Measurements from ENCODE around the gene FAM174B. TPM values are rescaled to one million over a fixed set of nuclear protein-coding genes. Genes with fewer than 3 reads are reported as not detected.

FAM174B gene
- total RNA-seq, 4 donors from 2014 or later, result 6.6 to 16.5 (median 9.7) TPM

- Histone ChIP-seq H3K4me1 (peaks cover 0 to 3% (median under 1%) of the 10 kb centered on the region in 4 donors), H3K27me3 (no peaks in the 10 kb centered on the region), H3K36me3 (no peaks in the 10 kb centered on the region), H3K4me3 (no peak overlapping the region), H3K9me3 (no peaks in the 10 kb centered on the region), H3K27ac (no peak overlapping the region)
- WGBS, 2 donors, result 92% methylated on average over 4 of the region's 4 CpGs
- TF ChIP-seq, protein P1, sequence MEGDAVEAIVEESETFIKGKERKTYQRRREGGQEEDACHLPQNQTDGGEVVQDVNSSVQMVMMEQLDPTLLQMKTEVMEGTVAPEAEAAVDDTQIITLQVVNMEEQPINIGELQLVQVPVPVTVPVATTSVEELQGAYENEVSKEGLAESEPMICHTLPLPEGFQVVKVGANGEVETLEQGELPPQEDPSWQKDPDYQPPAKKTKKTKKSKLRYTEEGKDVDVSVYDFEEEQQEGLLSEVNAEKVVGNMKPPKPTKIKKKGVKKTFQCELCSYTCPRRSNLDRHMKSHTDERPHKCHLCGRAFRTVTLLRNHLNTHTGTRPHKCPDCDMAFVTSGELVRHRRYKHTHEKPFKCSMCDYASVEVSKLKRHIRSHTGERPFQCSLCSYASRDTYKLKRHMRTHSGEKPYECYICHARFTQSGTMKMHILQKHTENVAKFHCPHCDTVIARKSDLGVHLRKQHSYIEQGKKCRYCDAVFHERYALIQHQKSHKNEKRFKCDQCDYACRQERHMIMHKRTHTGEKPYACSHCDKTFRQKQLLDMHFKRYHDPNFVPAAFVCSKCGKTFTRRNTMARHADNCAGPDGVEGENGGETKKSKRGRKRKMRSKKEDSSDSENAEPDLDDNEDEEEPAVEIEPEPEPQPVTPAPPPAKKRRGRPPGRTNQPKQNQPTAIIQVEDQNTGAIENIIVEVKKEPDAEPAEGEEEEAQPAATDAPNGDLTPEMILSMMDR (IDR thresholded peaks at IDR 0.05), result no peak
- no peak for TF ChIP-seq POLR2A (IDR thresholded peaks at IDR 0.05)
- no peak for TF ChIP-seq EP300 (IDR thresholded peaks at IDR 0.05)
- DNase-seq (ENCODE audit: low spot score in 2 of 2), result no peak
Measured at GRCh38 chr15:92675485-92675884, 19.9 kb upstream of the FAM174B start.

- WGBS, 2 donors, result 70 to 97% methylated on average over 6 of the region's 6 CpGs
- Histone ChIP-seq H3K27ac (no peak overlapping the region), H3K27me3 (no peaks in the 10 kb centered on the region), H3K4me3 (no peak overlapping the region), H3K4me1 (no peaks in the 10 kb centered on the region), H3K36me3 (no peaks in the 10 kb centered on the region), H3K9me3 (no peaks in the 10 kb centered on the region)
- TF ChIP-seq POLR2A (IDR thresholded peaks at IDR 0.05) (no peak), EP300 (IDR thresholded peaks at IDR 0.05) (no peak)
- TF ChIP-seq, protein P1 (IDR thresholded peaks at IDR 0.05), result no peak
- DNase-seq (ENCODE audit: low spot score in 2 of 2), result no peak
Measured at GRCh38 chr15:92674347-92674746, 18.8 kb upstream of the FAM174B start.

- H3K27me3 ChIP-seq, result no peaks in the 10 kb centered on the region
- no peak for DNase-seq (ENCODE audit: low spot score in 2 of 2)
- H3K4me1 ChIP-seq, result peaks cover 0 to 11% (median 3%) of the 10 kb centered on the region in 4 donors
- H3K4me3 ChIP-seq, result no peak overlapping the region
- no peak overlapping the region for H3K27ac ChIP-seq
- TF ChIP-seq, protein P1 (IDR thresholded peaks at IDR 0.05), result no peak
- TF ChIP-seq EP300 (IDR thresholded peaks at IDR 0.05) (no peak), POLR2A (IDR thresholded peaks at IDR 0.05) (no peak)
- 53 to 55% methylated on average over 6 of the region's 6 CpGs for WGBS, 2 donors
- no peaks in the 10 kb centered on the region for H3K36me3 ChIP-seq
- no peaks in the 10 kb centered on the region for H3K9me3 ChIP-seq
Measured at GRCh38 chr15:92672102-92672501, 16.5 kb upstream of the FAM174B start.

GRCh38 chr15:92671406-92671805, 15.8 kb upstream of the FAM174B start:
- H3K4me3 ChIP-seq, result no peak overlapping the region
- no peak for TF ChIP-seq POLR2A (IDR thresholded peaks at IDR 0.05)
- TF ChIP-seq, protein P1 (IDR thresholded peaks at IDR 0.05), result no peak
- no peak for TF ChIP-seq EP300 (IDR thresholded peaks at IDR 0.05)
- H3K4me1 ChIP-seq, result peaks cover 0 to 17% (median 7%) of the 10 kb centered on the region in 4 donors
- H3K27me3 ChIP-seq, result no peaks in the 10 kb centered on the region
- no peaks in the 10 kb centered on the region for H3K9me3 ChIP-seq
- DNase-seq (ENCODE audit: low spot score in 2 of 2), result no peak
- 90 to 92% methylated on average over 3 of the region's 3 CpGs for WGBS, 2 donors
- no peak overlapping the region for H3K27ac ChIP-seq
- H3K36me3 ChIP-seq, result no peaks in the 10 kb centered on the region

DNA sequence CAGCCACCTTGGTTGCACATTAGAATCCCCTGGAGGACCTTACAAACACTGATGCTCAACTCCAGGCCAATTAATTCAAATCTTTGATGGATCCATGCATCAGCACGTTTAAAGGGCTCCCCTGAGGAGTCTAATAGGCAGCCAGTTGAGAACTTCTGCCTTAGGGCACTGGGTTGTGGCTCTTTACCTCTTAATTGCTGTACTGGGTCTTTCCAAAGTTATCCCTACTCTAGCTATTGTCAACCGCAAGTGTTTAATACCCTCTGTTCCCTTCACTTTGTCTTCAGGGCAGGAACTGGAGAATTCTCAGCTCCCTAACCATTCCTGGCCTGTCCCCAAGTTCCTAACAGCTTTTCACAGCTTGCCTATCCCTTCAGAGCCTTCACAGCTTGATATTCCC, 15.0 kb upstream of the FAM174B start:
- TF ChIP-seq, protein P1 (IDR thresholded peaks at IDR 0.05), result no peak
- TF ChIP-seq EP300 (IDR thresholded peaks at IDR 0.05) (no peak), POLR2A (IDR thresholded peaks at IDR 0.05) (no peak)
- Histone ChIP-seq H3K4me1 (peaks cover 0 to 25% (median 10%) of the 10 kb centered on the region in 4 donors), H3K4me3 (no peak overlapping the region)

More for the DNA sequence above, 15.0 kb upstream of the FAM174B start:
- Histone ChIP-seq H3K27me3 (no peaks in the 10 kb centered on the region), H3K36me3 (no peaks in the 10 kb centered on the region), H3K9me3 (no peaks in the 10 kb centered on the region), H3K27ac (no peak overlapping the region)
- no peak for DNase-seq (ENCODE audit: low spot score in 2 of 2)
- WGBS, 2 donors, result 52 to 69% methylated on average over 2 of the region's 2 CpGs

Measured in tibial nerve (tissue), 4 donors.